Inflammatory macrophage (primary cell): Measurements from ENCODE around the gene CTSW.
A peak's percentile ranks its signal among the peaks of the same experiment; 100 is the strongest.

Experiments
- DNase-seq, 2 donors: peaks; one replicate each; pipeline ENCODE4 v3.0.0-alpha.2; 2020 to 2022

Gene CTSW

GRCh38 chr11:65856689-65857499 is 22.7 kb upstream of the CTSW start:
- DNase-seq, result peak; percentile 87 to 92

- DNase-seq, result no peak
Observed at GRCh38 chr11:65857500-65857852, 22.2 kb upstream of the CTSW start.

DNA sequence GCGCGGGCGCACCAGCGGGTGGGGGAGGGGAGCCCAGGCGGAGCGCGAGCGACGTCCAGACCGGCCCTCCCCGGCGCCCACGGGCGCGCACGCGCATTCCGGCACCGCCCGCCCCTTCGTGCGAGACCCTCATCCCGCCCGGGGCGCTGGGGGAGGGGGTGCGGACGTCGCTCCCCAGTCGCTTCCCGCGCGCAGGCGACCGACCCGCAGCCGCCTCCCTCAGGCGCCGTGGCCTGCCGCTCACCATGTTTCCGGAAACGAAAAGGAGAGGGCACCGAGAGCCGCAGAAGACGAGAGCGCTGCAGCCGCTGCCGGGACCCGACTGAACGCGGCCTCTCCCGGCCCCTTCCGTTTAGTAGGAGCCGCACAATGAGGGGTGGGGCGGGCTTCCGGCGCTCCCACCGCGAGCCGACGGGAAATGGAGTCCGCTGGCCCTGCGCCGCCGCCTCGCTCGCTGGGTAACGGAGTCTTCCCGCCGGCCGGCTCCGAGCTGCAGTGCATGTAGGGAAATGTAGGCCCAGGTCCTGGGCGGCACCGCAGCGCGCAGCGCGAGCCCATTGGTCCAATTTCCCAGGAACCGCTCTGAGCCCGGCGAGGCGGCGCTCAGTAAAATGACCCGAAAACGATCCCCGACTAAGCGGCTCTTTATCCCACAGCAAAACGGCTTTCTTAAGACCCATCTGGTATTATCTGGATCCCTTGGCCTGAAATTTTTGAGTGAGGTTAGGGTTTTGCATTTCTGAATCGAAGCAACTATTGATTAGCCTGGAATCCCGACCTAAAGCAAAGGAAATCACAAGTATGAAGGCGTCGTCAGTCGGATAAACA is 21.6 kb upstream of the CTSW start, which contains the start of gene CFL1:
TSS of gene CFL1 (minus strand) at position 328 of the 828 bp plus-strand sequence. CDS start at position 247, 81 bp downstream.
- peak; percentile 98 to 99 for DNase-seq

- DNase-seq, result peak in 1 of 2 donors; percentile 14
Observed at GRCh38 chr11:65858681-65859087, 21.0 kb upstream of the CTSW start.

DNA sequence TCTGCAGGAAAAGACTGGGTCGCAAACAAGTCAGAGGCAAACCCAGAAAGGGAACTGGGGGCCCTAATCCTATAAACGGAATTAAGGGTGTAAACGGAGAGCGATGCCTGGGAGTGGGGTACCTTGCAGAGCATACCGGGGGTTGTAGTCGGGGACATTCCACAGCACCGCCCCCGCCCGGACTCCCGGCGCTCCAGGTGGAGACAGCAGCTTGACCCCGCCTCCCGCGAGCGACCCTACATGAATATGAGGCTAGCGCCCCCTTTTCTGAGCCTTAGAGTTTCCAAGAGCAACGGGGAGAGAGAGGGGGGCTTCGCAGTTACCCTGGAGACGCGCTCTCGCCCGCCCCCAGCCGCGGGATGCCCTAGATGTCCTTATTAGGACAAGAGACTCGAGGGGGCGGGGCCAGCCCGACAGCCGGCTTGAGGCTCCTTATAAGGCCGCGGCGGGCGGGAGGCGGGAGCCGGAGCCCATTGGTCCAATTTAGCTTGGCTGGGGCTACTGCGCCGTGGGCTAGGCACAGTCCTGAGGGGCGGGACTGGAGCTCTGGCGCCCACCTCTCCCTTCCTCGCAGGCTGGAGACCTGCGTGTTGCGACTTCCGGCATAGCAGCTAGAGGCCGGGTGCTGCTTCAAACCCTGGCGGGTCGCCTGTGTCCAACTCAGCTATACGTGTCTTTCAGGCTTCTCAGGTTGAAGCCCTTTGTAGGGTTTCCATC is 20.4 kb upstream of the CTSW start:
- peak; percentile 98 to 99 for DNase-seq

DNA sequence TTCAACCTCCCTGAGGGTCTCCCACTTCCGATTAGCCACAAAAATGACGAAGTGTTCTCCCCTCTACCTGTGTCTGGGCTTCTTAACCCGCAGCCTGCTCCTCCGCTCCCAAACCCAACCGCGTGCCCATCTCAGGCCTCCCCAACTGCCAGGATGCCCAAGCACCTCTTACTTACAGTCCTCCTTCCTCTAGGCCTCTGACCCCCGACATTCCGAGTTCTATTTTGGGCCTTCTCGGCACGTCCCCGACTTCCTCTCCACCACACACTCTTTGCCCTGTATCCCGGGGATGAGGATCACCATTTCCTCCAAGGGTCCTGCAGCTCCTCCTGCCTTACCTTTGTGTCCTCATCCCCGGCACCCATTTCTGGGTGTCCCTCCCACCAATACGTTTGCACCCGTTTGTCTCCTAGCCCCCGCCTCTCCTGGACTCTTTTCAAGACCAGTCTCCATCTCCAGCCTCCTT is 19.8 kb upstream of the CTSW start:
- DNase-seq, result peak in 1 of 2 donors; percentile 13

- DNase-seq, result peak; percentile 92 to 95
Observed at GRCh38 chr11:65860278-65861164, 19.1 kb upstream of the CTSW start, which contains the start of gene MUS81. MUS81 (plus strand) TSS chr11:65860433; CDS start chr11:65860754, 321 bp downstream.

DNA sequence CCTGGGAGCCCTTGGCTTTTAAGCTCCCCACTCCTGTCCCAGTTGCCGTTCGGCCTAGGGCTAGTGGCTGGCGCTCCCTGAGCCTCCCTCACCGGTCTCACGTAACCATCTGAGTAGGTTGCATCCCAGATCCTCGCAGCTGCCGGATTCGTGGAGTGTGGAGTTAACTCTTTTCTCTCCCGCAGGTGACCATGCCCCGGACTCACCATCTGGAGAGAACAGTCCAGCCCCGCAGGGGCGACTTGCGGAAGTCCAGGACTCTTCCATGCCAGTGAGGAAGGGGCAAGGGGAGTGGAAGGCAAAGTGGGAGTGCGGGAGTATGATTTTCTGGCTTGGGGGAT is 18.5 kb upstream of the CTSW start:
- no peak for DNase-seq

DNA sequence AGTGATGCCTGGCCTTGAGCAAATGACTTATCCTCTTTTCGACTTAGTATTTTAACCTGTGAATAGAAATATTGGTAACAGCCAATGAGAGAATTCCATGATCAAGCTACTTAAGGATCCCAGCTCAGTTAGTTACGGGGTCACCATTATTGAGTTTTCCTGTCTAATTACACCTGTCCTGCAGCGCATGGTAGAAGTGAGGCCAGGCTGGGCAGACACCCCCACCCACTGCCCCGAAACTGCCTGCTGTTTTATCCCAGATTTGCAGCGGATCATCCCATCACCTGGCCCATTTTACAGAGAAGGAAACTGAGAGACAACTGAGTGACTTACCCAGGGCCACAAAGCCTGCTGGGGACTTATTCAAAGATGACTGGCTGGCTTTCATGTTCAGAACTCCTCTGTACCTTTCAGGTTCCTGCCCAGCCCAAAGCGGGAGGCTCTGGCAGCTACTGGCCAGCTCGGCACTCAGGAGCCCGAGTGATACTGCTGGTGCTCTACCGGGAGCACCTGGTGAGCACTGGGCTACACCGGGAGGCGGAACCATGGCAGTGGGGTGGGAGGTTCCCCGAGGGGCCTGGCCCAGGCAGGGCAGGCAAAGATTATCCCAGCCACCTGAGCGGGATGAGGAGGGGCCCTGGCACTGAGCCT is 18.0 kb upstream of the CTSW start:
- no peak for DNase-seq

- no peak for DNase-seq
Observed at GRCh38 chr11:65862191-65862735, 17.4 kb upstream of the CTSW start.

GRCh38 chr11:65862941-65863888 is 16.4 kb upstream of the CTSW start:
- DNase-seq, result no peak

DNA sequence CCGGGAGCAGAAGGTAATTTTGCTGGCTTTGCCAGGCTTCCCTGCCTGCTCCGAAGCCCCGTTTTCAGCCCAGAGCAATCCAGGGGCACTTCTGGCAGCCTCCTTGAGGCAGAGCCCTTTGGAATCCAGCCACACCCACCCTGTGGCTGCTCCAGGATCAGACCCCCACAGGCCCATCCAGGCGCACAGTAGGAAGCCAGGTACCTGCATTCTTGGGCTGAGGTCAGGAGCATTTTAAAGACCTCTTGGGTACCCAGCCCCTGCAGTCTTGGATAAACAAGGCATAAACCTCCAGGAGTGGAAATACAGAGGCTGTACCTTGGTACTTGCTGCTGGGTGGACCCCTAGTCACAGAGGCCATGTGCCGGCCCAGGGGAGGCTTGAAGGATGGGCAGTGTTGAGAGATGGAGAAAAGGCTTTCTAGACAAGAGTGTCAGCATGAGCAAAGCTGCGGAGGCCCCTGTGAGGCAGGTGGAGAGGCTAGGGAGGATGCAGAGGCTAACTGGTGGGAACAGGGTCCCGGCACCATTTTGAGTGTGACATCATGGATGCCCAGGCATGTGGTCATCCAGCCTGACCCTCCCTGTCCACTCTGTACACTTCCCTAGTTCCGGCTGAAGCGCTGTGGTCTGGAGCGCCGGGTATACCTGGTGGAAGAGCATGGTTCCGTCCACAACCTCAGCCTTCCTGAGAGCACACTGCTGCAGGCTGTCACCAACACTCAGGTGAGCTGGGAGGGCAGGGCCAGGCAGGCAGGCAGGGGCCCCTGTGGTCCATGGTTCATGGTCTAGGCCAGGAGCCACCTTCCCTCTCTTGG is 15.5 kb upstream of the CTSW start:
- no peak for DNase-seq

DNA sequence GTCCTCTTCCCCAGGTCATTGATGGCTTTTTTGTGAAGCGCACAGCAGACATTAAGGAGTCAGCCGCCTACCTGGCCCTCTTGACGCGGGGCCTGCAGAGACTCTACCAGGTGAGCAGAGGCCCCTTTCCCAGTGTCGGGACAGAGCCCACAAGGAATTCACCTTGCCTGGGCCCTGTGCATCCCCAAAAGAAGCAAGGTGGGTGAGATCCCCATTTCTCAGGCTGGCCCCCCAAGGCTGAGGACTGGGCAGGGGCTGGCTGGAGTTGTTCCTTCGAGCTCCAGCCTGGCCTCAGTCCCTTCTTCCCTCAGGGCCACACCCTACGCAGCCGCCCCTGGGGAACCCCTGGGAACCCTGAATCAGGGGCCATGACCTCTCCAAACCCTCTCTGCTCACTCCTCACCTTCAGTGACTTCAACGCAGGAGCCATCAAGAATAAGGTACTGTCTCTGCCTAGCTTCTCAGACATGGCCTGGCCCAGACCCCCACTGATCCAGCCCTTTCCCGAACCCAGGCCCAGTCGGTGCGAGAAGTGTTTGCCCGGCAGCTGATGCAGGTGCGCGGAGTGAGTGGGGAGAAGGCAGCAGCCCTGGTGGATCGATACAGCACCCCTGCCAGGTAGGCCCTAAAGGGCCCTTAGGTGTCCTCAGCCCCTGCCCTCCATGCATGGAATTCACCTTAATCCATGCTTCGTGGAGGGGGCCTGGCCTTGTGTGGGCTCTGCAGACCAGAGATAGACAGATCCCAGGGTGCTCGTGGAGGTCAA is 14.7 kb upstream of the CTSW start:
- no peak for DNase-seq

GRCh38 chr11:65865550-65866172 is 14.0 kb upstream of the CTSW start:
- DNase-seq, result no peak

- DNase-seq, result no peak
Observed at GRCh38 chr11:65866509-65867283, 12.9 kb upstream of the CTSW start.

DNA sequence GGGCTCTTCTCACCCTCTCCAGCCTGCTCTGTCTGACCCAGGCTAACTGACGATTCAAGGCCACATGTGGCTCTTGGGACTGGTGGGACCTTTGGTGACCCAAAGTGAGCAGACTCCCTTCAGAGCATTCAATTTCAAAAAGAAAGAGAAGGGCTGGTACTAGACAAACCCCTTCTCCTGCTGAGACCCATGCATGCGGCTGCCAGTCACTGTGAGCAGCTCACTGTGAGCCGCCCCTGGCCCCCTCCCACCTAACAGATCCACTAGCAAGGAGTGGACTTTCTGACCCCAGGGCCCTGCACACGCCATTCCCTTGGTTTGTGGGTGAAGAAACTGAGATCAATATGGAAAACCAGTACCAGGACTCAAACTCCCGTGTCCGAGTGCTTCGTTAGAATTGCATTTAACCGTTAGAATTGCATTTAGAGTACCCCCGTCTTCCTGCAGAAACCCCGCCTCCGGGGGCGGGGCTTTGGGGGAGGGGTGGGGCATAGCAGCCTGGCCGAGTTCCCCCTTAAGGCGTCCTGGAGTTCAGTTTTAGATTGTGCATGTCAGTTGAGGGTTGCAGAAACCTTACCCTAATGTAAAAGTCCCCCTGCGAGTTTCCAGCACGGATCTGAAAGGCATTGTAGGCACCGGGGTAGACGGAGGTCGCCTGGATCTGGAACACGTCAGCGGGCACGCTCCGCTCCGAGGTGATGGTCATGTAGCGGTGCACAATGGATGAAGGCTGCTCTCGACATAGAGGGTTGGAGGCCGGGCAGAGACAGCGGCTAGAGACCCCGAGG is 12.2 kb upstream of the CTSW start:
- DNase-seq, result no peak
